HG03521 (cell line): Measurements from ENCODE around the gene ZNF208.
"Not testable (repeated sequence)": the region's sequence is repeated elsewhere in the genome, so short reads cannot be mapped to it uniquely, and the experiment has no call there.

Experiments
- ATAC-seq: cut with Tn5 transposase; IDR thresholded peaks from one replicate; pipeline ENCODE4 v1.9.1; 2021; ENCODE audit warnings: mild to moderate bottlenecking, moderate library complexity; ENCODE audit not compliant: unreplicated experiment

Gene ZNF208

GRCh38 chr19:21885516-21885915, 125.2 kb downstream of the ZNF208 start:
- ATAC-seq, result not testable (repeated sequence)

GRCh38 chr19:21884786-21885185, 126.0 kb downstream of the ZNF208 start:
- ATAC-seq, result not testable (repeated sequence)

- ATAC-seq, result no peak
Observed at GRCh38 chr19:21883516-21883915, 127.2 kb downstream of the ZNF208 start.
